Stimulated activated CD8-positive, alpha-beta memory T cell treated with anti-CD3 and anti-CD28 coated beads, Interleukin-12 subunit alpha, Interleukin-12 subunit beta, amount 100 ng/mL, for 24 hours (primary cell): ENCODE results near the gene PAQR9.

Experiments
- DNase-seq: peaks from one replicate; pipeline ENCODE4 v3.0.0-alpha.2; 2020; ENCODE audit errors: extremely low read depth

PAQR9 gene

GRCh38 chr3:142982038-142982773 lies 18.7 kb upstream of the PAQR9 start:
- DNase-seq: no peak

GRCh38 chr3:142981108-142981507 lies 17.6 kb upstream of the PAQR9 start:
- no peak for DNase-seq

DNA sequence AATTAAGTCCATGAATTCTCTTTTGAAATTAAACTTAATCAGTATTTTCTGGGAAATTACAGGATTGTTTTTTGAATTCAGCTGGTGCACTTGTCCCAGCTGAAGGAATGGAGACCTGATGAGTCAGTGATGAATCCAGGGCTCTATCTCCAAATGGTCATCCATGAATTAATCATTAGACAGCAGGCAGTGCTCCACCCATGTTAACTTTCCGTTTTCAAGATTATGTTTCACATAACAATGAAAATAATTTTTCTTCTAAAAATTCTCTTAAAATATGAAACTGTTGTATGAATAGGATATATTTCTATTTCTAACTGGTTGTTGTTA lies 13.9 kb upstream of the PAQR9 start:
- DNase-seq: no peak

DNA sequence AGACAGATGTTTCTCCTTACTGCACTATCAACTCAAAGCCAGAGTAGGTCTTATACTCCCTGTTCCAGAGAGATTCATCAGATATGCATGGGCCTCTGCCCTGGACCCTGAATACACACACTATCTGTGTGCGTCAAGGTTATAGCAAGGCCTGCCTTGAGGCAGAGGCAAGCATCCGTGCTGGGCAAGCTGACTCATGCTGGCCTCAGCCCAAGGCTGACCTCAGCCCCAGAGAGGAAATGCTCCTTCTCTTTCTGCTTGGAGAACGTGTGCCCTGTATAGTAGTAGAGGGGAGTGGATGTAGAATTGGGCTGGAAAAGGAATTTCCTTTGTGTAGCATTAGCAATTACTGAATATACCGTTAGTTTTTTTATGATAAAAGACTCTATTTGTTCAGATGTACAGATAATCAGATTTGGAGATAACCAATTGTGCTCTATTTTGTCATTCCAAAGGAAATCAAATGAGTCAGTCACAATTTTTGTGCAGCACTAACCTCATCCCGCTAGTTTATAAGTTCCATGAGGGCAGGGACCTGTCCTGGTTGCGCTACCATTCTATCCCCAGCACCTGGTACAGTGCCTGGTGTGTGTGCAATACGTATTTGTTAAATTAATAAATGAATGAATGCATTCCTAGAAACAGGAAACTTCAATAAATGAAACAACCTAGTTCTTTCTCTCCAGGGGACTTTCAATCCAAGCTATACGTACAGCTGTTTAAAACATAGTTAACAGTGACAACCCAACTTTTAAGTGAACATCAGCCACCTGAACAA lies 13.3 kb upstream of the PAQR9 start:
- no peak for DNase-seq

- no peak for DNase-seq
Observed at GRCh38 chr3:142975316-142975995, 12.0 kb upstream of the PAQR9 start.

GRCh38 chr3:142973217-142974009 lies 9.9 kb upstream of the PAQR9 start:
- DNase-seq: no peak

DNA sequence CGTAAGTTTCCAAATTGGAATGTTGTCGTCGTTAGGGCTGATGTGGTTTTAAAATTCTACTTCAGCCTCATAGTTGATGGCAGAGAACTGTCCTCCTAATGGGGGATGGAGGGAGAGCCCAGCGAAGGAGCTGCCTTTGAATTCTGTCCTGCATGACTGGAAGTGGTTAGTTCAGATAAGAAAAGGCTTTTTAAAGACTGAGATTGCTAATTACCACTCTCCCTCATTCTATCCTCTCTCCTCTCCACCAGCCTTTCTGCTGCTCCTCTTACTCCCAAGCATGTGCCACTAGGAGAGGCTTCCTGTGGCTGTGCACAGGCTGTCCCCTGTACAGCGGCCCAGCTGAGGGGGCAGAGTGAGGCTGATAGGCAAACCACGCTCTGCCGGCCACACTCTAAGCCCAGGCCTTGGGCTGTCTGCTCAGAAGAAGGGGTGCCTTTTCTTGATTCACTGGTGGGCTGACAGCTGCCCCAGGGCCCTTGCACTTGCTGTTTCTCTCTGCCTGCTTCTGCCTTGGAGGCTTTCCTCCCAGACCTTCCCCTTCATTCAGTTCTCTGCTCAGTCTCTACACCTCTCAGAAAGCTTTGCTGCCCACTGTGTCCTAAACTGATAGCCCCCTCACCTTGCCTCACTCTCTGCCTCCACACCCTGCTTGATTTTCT lies 8.7 kb upstream of the PAQR9 start:
- no peak for DNase-seq

DNA sequence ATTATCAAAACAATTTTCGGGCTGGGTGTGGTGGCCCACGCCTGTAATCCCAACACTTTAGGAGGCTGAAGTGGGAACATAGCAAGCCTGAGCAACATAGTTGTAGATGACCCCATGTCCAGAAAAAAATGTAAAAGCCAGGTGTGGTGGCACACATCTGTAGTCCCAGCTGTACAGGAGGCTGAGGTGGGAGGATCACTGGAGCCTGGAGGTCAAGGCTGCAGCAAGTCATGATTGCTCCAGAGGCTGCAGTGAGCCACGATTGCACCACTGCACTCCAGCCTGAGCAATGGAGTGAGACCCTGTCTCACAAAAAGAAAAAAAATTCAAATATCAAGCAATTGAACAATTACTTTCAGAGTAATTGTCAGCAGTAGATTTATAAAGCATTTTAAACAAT lies 8.0 kb upstream of the PAQR9 start:
- DNase-seq: no peak

- no peak for DNase-seq
Observed at GRCh38 chr3:142968319-142969025, 5.0 kb upstream of the PAQR9 start.

- no peak for DNase-seq
Observed at GRCh38 chr3:142966808-142967207, 3.3 kb upstream of the PAQR9 start.

DNA sequence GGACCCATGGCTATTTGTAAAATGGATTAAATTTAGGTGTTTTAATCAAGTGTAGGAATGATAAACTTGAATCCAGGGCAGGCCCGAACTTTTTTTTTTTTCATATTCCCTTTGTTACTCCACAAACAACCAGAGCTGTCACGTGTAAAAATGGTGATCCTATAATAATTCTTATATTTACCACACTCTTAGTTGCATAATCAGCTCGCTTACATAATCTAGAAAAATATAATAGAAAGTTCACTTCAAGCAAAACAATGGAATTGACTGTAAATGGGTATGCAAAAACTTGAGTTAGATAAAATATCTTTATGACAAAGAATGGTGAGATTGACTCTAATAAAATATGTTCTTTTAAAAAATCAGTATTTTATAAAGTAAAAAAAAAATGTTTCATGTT lies 2.1 kb upstream of the PAQR9 start:
- no peak for DNase-seq

GRCh38 chr3:142963234-142963515 lies 299 bp downstream of the PAQR9 start:
- DNase-seq: no peak

DNA sequence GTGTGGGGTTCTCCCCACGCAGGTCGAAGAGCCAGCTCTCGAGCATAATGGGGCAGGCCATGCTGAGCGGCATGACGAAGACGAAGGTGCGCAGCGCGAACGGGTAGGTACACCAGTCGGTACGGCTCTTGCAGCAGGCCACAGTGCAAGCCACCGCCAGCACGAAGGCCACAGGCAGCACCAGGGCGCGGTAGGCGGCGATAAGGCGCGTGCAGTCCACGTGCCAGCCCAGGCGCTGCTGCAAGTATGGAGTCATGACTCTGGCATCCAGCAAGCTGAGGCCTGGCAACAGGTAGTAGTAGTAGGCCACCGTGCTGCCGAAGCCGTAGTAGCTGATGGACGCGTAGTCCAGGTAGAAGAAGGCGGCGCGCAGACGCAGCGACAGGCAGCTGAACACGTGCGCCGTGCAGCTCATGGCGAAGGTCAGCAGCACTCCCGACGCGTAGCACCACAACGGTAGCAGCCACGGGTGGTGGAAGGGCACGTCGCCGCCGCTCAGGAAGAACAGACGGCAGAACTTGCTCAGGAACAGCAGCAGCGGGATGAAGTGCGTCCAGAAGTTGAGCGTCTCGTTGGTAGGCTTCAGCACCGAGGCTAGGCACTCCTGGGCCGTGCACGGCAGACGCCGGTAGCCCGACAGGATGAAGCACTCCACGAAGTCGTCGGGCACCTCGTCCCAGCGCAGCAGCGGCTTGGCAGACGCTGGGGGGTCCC lies 797 bp downstream of the PAQR9 start:
- no peak for DNase-seq

DNA sequence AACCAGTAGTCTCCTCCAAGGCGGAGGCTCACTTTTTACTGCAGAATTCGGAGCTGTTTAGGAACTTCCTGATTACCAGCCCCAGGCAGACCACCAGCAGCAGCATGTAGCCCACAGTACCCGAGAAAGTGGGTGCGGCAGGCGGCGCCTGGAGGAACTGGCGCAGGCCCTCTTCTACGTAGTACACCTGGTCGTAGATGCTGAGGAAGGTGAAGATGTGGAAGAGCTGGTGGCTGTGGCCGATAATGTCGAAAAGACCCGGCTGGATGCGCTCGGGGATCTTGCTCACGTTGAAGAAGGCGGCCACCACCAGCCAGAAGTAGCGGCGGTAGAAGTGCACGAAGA lies 1.3 kb downstream of the PAQR9 start:
- DNase-seq: no peak

GRCh38 chr3:142961539-142961938 lies 1.9 kb downstream of the PAQR9 start:
- DNase-seq: no peak

DNA sequence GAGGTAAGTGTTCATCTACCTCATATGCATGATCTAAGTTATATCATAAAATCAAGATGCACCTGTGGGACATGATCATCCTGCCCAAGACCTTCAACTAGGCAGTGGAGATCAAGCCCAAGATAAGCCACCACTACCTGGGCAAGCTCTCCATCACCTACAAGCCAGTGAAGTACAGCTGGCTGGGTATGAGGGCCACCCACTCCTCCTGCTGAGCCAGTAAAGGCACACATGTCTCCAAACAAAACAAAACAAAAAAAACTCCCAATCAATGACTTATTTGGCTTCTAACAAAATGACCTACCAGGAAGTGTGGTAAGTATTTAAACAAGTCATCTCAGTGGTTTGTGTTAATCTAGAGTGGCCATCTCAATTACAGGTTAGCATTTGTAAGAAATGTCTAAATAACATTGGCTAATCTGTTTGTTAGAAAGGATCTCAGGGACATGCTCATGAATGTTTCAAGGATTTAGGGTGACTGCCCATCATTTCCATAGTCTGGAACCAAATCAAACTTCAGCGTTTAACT lies 3.1 kb downstream of the PAQR9 start:
- no peak for DNase-seq

DNA sequence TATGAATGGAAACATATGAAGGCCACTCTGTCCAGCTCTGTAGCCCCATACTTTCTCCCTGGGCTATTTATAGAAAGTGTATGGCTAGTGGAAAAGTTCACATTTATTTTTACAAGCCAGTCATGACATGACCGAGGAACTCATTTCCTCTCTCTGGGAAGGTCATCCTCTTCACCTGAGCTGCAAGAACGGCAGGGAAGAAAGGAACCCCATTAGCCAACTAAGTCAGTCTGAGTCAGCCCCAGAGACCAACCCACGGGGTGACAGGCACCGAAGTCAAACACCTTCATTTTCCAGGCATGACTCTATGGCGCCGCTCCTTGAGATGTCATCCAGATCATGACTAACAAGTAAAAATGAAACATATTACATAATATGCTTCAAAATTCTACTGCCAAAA lies 4.8 kb downstream of the PAQR9 start:
- DNase-seq: no peak

- no peak for DNase-seq
Observed at GRCh38 chr3:142953443-142953842, 10.0 kb downstream of the PAQR9 start.

DNA sequence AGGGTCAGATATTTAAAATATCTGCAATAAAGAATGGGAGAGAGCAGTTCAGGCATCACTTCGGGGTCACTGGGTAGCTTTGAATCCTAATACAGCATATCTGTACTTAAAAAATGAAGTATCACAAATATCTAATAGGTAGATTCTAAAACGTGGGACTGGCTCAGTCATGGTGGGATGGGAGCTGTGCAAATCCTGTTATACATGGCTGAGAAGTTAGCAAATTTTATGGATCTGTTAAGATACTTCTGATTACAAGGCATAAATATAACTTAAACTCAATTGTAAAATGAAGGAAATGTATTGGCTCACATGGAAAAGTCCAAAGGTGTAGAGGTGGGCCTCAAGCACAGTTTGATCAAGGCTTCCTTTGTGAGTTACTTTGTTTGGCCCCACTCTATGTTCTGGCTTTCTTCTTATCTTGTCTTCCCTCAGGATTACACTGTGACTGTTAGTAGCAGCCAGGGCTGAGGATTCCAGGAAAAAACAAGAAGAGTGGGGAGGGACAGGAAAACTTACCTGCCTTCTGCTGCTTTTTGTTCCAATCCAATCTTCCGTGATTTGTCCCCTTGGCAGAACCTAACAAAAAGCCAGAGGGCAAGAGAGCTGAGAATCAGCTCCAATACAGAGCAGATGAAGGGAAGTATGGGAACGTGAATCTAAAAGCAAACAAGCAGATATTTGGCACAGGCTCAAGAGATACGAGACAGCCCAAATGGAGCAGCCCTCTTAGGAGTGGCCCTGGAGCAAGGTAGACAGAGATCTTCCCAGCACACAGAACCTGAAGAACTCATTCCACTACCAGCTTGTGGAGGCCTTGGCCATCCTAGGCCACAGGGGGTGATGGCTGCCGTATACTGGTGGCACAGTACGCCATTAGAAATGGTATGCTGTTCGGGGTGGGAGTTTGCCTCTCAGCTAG lies 10.9 kb downstream of the PAQR9 start:
- DNase-seq: no peak
